Activated CD4-positive, alpha-beta T cell treated with anti-CD3 and anti-CD28 coated beads for 36 hours (primary cell): ENCODE results near the gene CAPN10. TPM values are rescaled to one million over a fixed set of nuclear protein-coding genes. Genes with fewer than 3 reads are reported as not detected.

Experiments
- ATAC-seq: fragments of 200-7000 bp; cut with Tn5 transposase; one replicate; pipeline ENCODE4 v1.10.0; 2021; ENCODE audit warnings: mild to moderate bottlenecking, moderate library complexity
- CTCF ChIA-PET: fragments of 350-600 bp; sonication (Branson Sonifier 250); formaldehyde crosslinking; loops from one replicate; lab custom pipeline; 2021; ENCODE audit warnings: antibody characterized with exemption; lab: Charles Lee
- POLR2A ChIA-PET: fragments of 350-600 bp; sonication (Branson Sonifier 250); formaldehyde crosslinking; loops from one replicate; lab custom pipeline; 2021; ENCODE audit warnings: antibody characterized with exemption, inconsistent platforms; lab: Charles Lee
- DNase-seq: peaks from one replicate; pipeline ENCODE4 v3.0.0-alpha.2; 2020
- H3K27ac Mint-ChIP-seq: one replicate; pipeline ENCODE4 v1.8.0; 2021; ENCODE audit warnings: mixed read lengths
- H3K27me3 Mint-ChIP-seq: one replicate; pipeline ENCODE4 v1.8.0; 2021; ENCODE audit warnings: mixed read lengths
- H3K36me3 Mint-ChIP-seq: one replicate; pipeline ENCODE4 v1.8.0; 2021; ENCODE audit warnings: low read depth, mixed read lengths
- H3K4me1 Mint-ChIP-seq: one replicate; pipeline ENCODE4 v1.8.0; 2021; ENCODE audit warnings: mixed read lengths
- H3K4me3 Mint-ChIP-seq: one replicate; pipeline ENCODE4 v1.8.0; 2021; ENCODE audit warnings: mild to moderate bottlenecking, moderate library complexity, mixed read lengths
- H3K9me3 Mint-ChIP-seq: one replicate; pipeline ENCODE4 v1.8.0; 2021; ENCODE audit warnings: low read depth, mixed read lengths
- intact Hi-C, 2 experiments: fragments of 100-400 bp; cut with DNase I in 1 of 2; cut with micrococcal nuclease in 1 of 2; formaldehyde crosslinking; loops; one replicate each; pipeline versions ENCODE4 v1.14.2 to v1.15.1; 2022 to 2024; cut with DNase I, micrococcal nuclease
- total RNA-seq, 2 experiments: library from RNA; stranded (reverse); gene quantifications; one replicate each; pipeline ENCODE4 v1.2.3, GENCODE V29; 2021

Gene CAPN10
- total RNA-seq, 2 experiments from 2014 or later, result 22.1 to 30.2 TPM

GRCh38 chr2:240576036-240576435 lies 10.5 kb upstream of the CAPN10 start:
- no peak overlapping the region for H3K4me3 Mint-ChIP-seq
- peaks cover 26% of the 10 kb centered on the region for H3K4me1 Mint-ChIP-seq
- ATAC-seq, result no peak
- no peaks in the 10 kb centered on the region for H3K27me3 Mint-ChIP-seq
- no peak for DNase-seq
- H3K27ac Mint-ChIP-seq, result no peak overlapping the region
- intact Hi-C loops, result no loop called here
- ChIA-PET POLR2A (no interaction called here), CTCF (no interaction called here)
- H3K36me3 Mint-ChIP-seq, result peaks cover 13% of the 10 kb centered on the region
- H3K9me3 Mint-ChIP-seq, result no peaks in the 10 kb centered on the region

DNA sequence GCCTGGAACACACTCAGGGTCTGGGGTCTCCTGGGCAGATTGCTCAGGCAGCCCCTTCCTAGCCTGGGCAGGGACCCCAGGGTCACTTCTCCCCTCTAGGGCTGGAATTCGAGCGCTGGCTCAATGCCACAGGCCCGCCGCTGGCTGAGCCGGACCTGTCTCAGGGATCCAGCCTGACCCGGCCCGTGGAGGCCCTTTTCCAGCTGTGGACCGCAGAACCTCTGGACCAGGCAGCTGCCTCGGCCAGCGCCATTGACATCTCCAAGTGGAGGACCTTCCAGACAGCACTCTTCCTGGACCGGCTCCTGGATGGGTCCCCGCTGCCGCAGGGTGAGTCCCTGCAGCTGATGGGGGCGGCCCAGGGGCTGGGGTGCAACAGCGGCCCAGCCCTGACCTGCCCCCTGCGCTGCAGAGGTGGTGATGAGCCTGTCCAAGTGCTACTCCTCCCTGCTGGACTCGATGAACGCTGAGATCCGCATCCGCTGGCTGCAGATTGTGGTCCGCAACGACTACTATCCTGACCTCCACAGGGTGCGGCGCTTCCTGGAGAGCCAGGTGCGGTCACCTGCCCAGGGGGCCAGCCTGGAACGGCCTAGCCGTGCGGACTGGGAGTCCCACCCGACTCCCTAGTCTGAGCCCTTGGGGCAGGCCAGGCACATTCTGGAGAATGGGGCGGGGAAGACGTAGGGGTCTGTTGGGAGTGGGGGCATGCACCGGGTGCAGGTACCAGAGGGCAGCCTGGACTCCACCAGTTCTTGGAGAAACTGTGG lies 9.9 kb upstream of the CAPN10 start:
- H3K4me3 Mint-ChIP-seq, result no peak overlapping the region
- DNase-seq, result no peak
- no peaks in the 10 kb centered on the region for H3K9me3 Mint-ChIP-seq
- H3K4me1 Mint-ChIP-seq, result peaks cover 22% of the 10 kb centered on the region
- H3K36me3 Mint-ChIP-seq, result peaks cover 16% of the 10 kb centered on the region
- ChIA-PET POLR2A (interaction anchor here (0.6 kb wide), 1 partner anchor 10 kb away, joined by 3 read pairs; no protein-coding TSS in a partner anchor), CTCF (no interaction called here)
- ATAC-seq, result no peak
- H3K27ac Mint-ChIP-seq, result no peak overlapping the region
- intact Hi-C loops, result no loop called here
- no peaks in the 10 kb centered on the region for H3K27me3 Mint-ChIP-seq

GRCh38 chr2:240577281-240578109 lies 9.0 kb upstream of the CAPN10 start:
- Mint-ChIP-seq H3K4me3 (no peak overlapping the region), H3K36me3 (peaks cover 19% of the 10 kb centered on the region), H3K4me1 (peaks cover 22% of the 10 kb centered on the region), H3K27ac (no peak overlapping the region), H3K9me3 (no peaks in the 10 kb centered on the region), H3K27me3 (no peaks in the 10 kb centered on the region)
- DNase-seq (no peak), ATAC-seq (no peak)
- CTCF ChIA-PET, result interaction anchor here (3.0 kb wide), 1 partner anchor 63 kb away, joined by 8 read pairs; no protein-coding TSS in a partner anchor
- intact Hi-C loops, result no loop called here
- POLR2A ChIA-PET, result interaction anchor here (0.6 kb wide), 1 partner anchor 11 kb away, joined by 3 read pairs; no protein-coding TSS in a partner anchor

- Mint-ChIP-seq H3K36me3 (peaks cover 19% of the 10 kb centered on the region), H3K27ac (no peak overlapping the region), H3K4me1 (peaks cover 26% of the 10 kb centered on the region), H3K4me3 (no peak overlapping the region), H3K9me3 (no peaks in the 10 kb centered on the region), H3K27me3 (no peaks in the 10 kb centered on the region)
- ChIA-PET POLR2A (no interaction called here), CTCF (interaction anchor here (3.0 kb wide), 1 partner anchor 64 kb away, joined by 8 read pairs; no protein-coding TSS in a partner anchor)
- no peak for ATAC-seq
- intact Hi-C loops, result no loop called here
- no peak for DNase-seq
These were observed 8.5 kb upstream of the CAPN10 start for GRCh38 chr2:240578110-240578450.

GRCh38 chr2:240578488-240578887 lies 8.0 kb upstream of the CAPN10 start:
- ATAC-seq, result no peak
- Mint-ChIP-seq H3K4me3 (no peak overlapping the region), H3K9me3 (no peaks in the 10 kb centered on the region), H3K36me3 (peaks cover 19% of the 10 kb centered on the region), H3K27ac (peak overlapping the region; percentile 85), H3K27me3 (no peaks in the 10 kb centered on the region), H3K4me1 (peaks cover 26% of the 10 kb centered on the region)
- POLR2A ChIA-PET, result no interaction called here
- CTCF ChIA-PET, result interaction anchor here (3.0 kb wide), 1 partner anchor 64 kb away, joined by 8 read pairs; no protein-coding TSS in a partner anchor
- intact Hi-C loops, result no loop called here
- DNase-seq, result no peak

- intact Hi-C loops, result loop anchor here in 1 of 2 experiments (1.0 kb wide), 1 partner anchor 11 kb away; the partner anchor contains the start of gene RNPEPL1
- DNase-seq, result no peak
- H3K36me3 Mint-ChIP-seq, result peaks cover 19% of the 10 kb centered on the region
These were observed 7.3 kb upstream of the CAPN10 start for GRCh38 chr2:240579071-240579762.

GRCh38 chr2:240579771-240580614 lies 6.5 kb upstream of the CAPN10 start:
- Mint-ChIP-seq H3K36me3 (peaks cover 19% of the 10 kb centered on the region), H3K9me3 (no peaks in the 10 kb centered on the region), H3K27ac (peak overlapping the region; percentile 85), H3K4me1 (peaks cover 34% of the 10 kb centered on the region), H3K27me3 (no peaks in the 10 kb centered on the region), H3K4me3 (no peak overlapping the region)
- CTCF ChIA-PET, result interaction anchor here (0.9 to 3.0 kb wide), 5 partner anchors 11 to 66 kb away, joined by 3 to 29 read pairs (median 7); no protein-coding TSS in a partner anchor
- ATAC-seq (peak; percentile 89), DNase-seq (peak; percentile 88)
- POLR2A ChIA-PET, result interaction anchor here (1.1 kb wide), 1 partner anchor 14 kb away, joined by 7 read pairs; no protein-coding TSS in a partner anchor
- intact Hi-C loops, result loop anchor here in 1 of 2 experiments (1.0 kb wide), 1 partner anchor 12 kb away; the partner anchor contains the start of gene RNPEPL1

More at GRCh38 chr2:240579071-240579762, 7.3 kb upstream of the CAPN10 start:
- H3K4me3 Mint-ChIP-seq, result no peak overlapping the region
- no peaks in the 10 kb centered on the region for H3K9me3 Mint-ChIP-seq
- POLR2A ChIA-PET, result interaction anchor here (1.1 kb wide), 1 partner anchor 13 kb away, joined by 7 read pairs; no protein-coding TSS in a partner anchor
- H3K27ac Mint-ChIP-seq, result peak overlapping the region; percentile 85
- peaks cover 26% of the 10 kb centered on the region for H3K4me1 Mint-ChIP-seq
- no peaks in the 10 kb centered on the region for H3K27me3 Mint-ChIP-seq
- CTCF ChIA-PET, result interaction anchor here (0.9 to 3.0 kb wide), 5 partner anchors 10 to 65 kb away, joined by 3 to 29 read pairs (median 7); no protein-coding TSS in a partner anchor
- peak; percentile 2 for ATAC-seq

DNA sequence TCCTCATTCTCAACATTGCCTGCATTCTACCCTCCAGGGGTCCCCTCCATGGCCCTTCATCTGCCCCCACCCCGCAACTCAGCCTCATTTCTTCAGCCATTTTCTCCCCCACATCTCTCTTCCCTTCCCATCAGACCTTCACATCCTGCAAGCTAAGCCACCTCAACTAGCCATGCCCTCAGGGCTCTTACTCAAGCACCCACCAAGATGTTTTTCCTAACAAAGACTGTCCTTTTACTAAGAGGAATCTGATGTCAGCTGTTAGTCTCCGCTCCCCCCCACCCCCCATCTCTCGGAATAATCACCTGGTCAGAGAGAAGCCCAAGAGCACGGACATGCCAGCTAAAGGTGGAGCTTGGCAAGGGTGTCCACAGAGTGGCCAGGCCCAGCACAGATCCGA lies 4.7 kb upstream of the CAPN10 start:
- intact Hi-C loops, result no loop called here
- POLR2A ChIA-PET, result no interaction called here
- Mint-ChIP-seq H3K36me3 (peaks cover 22% of the 10 kb centered on the region), H3K27ac (no peak overlapping the region), H3K27me3 (no peaks in the 10 kb centered on the region), H3K4me1 (peaks cover 36% of the 10 kb centered on the region), H3K9me3 (no peaks in the 10 kb centered on the region), H3K4me3 (no peak overlapping the region)
- DNase-seq (no peak), ATAC-seq (no peak)
- CTCF ChIA-PET, result interaction anchor here (0.5 to 1.7 kb wide), 2 partner anchors 15 to 23 kb away, joined by 3 to 10 read pairs; no protein-coding TSS in a partner anchor

GRCh38 chr2:240582781-240583180 lies 3.8 kb upstream of the CAPN10 start:
- peaks cover 42% of the 10 kb centered on the region for H3K4me1 Mint-ChIP-seq
- H3K36me3 Mint-ChIP-seq, result peaks cover 17% of the 10 kb centered on the region
- H3K9me3 Mint-ChIP-seq, result no peaks in the 10 kb centered on the region
- no peak overlapping the region for H3K4me3 Mint-ChIP-seq
- intact Hi-C loops, result no loop called here
- POLR2A ChIA-PET, result no interaction called here
- DNase-seq (no peak), ATAC-seq (no peak)
- CTCF ChIA-PET, result interaction anchor here (1.7 kb wide), 1 partner anchor 16 kb away, joined by 10 read pairs; no protein-coding TSS in a partner anchor
- H3K27ac Mint-ChIP-seq, result no peak overlapping the region
- no peaks in the 10 kb centered on the region for H3K27me3 Mint-ChIP-seq

DNA sequence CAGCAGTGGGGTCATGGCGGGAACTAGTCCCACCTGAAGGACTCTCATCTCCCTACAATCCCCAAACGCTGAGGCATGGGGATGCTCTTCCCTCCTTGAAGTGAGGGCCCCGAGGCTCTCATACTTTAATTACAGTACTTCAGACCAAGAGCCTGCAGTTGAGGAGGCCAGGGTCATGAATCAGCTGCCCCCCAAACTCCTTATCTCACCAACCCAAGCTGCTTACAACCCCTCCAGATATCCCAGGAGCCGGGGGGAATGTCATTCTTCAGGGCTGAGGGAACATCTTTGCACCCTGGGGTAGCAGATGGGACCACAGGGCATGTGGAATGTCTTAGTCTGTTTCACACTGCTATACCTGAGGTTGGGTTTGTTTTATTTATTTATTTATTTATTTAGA lies 2.8 kb upstream of the CAPN10 start:
- peaks cover 49% of the 10 kb centered on the region for H3K4me1 Mint-ChIP-seq
- no peak overlapping the region for H3K4me3 Mint-ChIP-seq
- H3K9me3 Mint-ChIP-seq, result no peaks in the 10 kb centered on the region
- ChIA-PET POLR2A (interaction anchor here (1.1 kb wide), 1 partner anchor 18 kb away, joined by 3 read pairs; no protein-coding TSS in a partner anchor), CTCF (interaction anchor here (4.7 kb wide), 1 partner anchor 18 kb away, joined by 61 read pairs; no protein-coding TSS in a partner anchor)
- H3K27me3 Mint-ChIP-seq, result no peaks in the 10 kb centered on the region
- ATAC-seq, result no peak
- H3K36me3 Mint-ChIP-seq, result peaks cover 16% of the 10 kb centered on the region
- H3K27ac Mint-ChIP-seq, result no peak overlapping the region
- no peak for DNase-seq
- intact Hi-C loops, result loop anchor here in 1 of 2 experiments (1.0 kb wide), 1 partner anchor 38 kb away; no protein-coding TSS in a partner anchor
